ENCODE data around the gene C1QTNF2.

Gene C1QTNF2

DNA sequence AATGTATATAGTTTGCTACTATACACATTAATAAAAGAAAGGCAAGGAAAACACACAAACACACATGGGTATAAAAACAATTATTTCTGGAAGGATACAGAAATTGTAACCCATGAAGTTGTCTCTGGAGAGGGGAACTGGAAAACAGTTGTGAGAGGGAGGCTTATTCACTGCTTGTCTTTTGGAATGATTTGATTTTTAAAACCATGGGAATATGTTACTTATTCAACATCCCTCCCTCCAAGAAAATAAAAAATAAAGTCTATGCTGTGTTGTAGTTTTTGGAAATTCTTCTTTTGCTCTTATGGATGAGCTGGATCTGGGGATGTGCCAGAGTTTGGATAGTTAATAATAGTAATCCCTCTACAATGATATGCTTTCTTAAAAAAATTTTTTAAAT lies 6.0 kb upstream of the C1QTNF2 start:
- H3K4me3 ChIP-seq (ENCODE audit: low read depth, low read length) = no peak overlapping the region
- no peak for DNase-seq (ENCODE audit: low read depth)

GRCh38 chr5:160375701-160376100 lies 5.3 kb upstream of the C1QTNF2 start:
- no peak for DNase-seq (ENCODE audit: low read depth)
- H3K4me3 ChIP-seq (ENCODE audit: low read depth, low read length) = no peak overlapping the region

DNA sequence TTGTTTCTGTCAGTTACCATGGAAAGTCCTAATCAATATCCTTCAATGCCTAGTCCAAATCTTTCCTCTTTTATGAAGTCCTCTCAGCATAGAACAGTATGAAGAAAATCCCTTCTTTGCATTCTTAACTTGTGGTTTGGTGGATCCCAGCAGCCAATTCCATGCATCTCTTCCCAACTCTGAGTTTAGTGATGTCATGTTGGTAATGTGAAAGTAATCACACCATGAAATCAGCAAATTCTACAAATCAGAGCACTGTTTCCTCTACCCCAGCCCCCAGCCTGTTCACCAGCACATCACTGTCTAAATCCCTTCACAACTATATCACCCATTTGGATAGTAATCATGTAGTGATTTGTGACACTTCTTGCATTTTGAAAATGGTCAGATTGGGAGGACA lies 4.7 kb upstream of the C1QTNF2 start:
- no peak overlapping the region for H3K4me3 ChIP-seq (ENCODE audit: low read depth, low read length)
- no peak for DNase-seq (ENCODE audit: low read depth)

GRCh38 chr5:160371294-160371693 lies 868 bp upstream of the C1QTNF2 start:
- DNase-seq (ENCODE audit: low read depth) = no peak
- no peak overlapping the region for H3K4me3 ChIP-seq (ENCODE audit: low read depth, low read length)

DNA sequence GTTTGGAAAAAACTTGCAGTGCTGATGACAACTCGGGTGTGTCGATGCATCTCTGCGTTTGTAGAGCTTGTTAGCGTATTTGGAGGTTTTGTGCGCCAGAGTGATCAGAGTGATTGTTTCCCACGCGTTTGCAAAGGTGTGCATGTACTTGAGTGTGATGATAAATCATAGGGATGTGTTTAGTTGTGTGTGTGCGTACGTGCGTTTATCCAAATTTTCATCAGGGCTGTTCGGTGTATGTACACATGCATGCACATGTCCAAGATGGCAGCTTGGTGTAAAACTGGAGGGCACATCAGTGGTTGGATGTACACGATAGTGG lies 248 bp upstream of the C1QTNF2 start:
- H3K4me3 ChIP-seq (ENCODE audit: low read depth, low read length) = peak overlapping the region; percentile 56
- no peak for DNase-seq (ENCODE audit: low read depth)

DNA sequence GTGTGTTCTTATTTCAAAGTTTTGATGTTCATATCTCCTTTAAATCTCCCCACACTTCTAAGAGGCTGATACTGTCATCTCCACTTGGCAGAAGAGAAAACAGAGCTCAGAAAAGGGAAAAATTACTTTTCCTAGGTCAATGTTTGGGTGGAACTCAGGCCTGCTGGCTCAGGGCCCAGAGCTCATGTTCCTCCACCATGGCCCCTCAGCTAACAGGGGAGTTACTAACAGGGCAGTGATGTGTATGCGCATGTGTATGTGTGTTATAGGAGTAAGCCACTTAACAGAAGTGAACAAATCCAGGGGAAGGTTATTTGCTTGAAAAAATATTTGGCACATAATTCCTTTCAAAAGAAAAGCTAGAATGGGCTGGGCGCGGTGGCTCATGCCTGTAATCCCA lies 2.5 kb downstream of the C1QTNF2 start:
- no peak for DNase-seq (ENCODE audit: low read depth)
- no peak overlapping the region for H3K4me3 ChIP-seq (ENCODE audit: low read depth, low read length)

- H3K4me3 ChIP-seq (ENCODE audit: low read depth, low read length) = no peak overlapping the region
- DNase-seq (ENCODE audit: low read depth) = no peak
These were observed 3.2 kb downstream of the C1QTNF2 start for GRCh38 chr5:160367261-160367660.

DNA sequence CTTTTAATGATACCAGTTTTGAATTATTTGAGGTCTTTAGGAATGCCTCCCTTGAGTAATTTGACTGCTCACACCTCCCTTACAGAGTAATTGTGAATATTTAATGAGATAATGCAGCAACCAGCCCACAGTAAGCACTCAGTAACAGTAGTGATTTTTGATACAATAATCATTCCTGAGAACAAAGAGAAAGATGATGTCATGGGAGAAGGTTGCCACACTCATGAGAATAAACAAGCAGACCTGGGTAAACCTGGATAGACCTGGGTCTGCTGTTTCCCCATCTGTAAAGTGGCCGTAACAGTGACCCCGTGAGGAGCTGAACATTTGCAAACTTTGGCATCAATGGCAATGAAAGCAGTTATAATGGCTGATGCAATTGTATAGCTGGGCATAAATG lies 4.2 kb downstream of the C1QTNF2 start:
- no peak for DNase-seq (ENCODE audit: low read depth)
- H3K4me3 ChIP-seq (ENCODE audit: low read depth, low read length) = no peak overlapping the region

DNA sequence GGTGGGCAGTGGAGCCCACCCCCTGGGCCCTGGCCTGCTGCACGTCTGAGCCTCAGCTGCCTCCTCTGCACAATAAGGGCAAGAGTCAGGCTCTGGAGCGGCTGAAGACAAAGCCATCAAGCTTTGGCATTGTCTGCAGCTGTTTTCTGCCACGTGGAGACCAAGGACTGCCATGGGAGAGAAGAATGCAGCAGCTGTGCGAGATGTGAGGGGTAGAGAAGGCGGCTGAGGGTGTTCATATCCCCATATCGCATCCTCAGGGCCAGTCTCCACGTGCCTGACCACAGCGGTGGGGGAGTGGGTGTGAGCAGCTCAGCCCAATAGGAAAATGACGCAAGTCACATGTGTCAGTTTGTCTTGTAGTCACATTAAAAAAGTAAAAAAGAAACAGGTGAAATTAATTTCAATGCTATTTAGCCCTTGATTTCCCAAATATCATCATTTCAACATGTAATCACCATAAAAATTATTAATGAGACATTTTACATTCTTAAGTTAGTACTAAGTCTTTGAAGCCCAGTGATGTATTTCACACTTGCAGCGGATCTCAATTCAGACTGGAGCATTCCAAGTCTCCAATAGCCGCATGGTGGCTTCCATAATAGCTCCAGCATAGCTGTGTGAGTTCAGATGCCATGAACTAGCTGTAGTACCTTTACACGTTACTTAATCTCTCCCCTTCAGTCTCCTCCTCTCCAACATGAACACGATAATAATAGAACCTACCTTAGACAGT lies 6.6 kb downstream of the C1QTNF2 start:
- no peak for DNase-seq (ENCODE audit: low read depth)
- H3K4me3 ChIP-seq (ENCODE audit: low read depth, low read length) = no peak overlapping the region

GRCh38 chr5:160363211-160363610 lies 7.2 kb downstream of the C1QTNF2 start:
- DNase-seq (ENCODE audit: low read depth) = no peak

DNA sequence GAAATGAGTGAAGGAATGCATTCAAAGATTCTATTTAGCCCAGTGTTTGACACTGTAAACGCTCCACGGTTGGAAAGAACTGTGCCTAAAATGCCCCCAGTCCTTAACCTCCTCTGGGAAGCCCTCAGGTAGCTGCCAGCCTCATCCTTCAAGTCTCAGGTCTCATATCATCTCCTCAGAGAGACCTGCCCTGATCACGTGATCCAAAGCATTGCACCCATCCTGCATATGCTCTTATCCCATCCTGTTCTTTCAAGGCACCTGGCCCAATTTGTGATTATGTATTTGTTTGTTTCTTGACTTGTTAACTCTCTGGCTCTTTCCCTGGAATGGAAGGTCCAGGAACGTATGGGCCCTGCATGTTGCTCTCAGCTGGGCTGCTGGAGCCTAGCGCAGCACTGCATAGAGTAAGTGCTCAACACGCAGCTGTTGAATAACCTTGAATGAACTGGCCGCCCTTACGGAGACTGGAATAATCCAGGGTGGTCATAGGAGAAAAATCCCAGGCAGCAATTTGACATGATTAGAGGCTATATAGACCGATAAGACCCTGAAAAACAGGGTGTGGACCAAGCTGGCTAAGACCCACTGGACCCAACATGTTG lies 8.7 kb downstream of the C1QTNF2 start:
- H3K4me3 ChIP-seq (ENCODE audit: low read depth, low read length) = no peak overlapping the region
- no peak for DNase-seq (ENCODE audit: low read depth)

More at GRCh38 chr5:160363211-160363610, 7.2 kb downstream of the C1QTNF2 start:
- no peak overlapping the region for H3K4me3 ChIP-seq (ENCODE audit: low read depth, low read length)

DNA sequence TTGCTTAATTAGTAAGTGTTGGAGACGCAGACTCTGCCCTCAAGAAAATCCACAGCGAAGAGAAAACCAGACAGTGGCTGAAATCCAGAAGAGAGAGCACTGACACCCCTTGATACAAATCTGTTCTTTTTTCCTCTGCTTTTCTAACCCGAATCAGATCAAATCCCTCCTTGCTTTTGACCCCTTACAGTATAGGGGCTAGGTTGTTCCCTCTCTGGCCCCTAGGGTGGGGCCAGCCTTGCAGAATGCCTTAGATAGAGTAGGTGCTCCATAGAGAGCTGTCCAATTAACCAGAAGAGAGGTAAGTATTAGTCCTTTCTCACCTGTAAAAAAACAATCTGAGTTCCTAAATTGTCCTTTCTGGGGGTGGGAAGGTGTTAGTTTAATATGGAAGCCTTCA lies 10.1 kb downstream of the C1QTNF2 start:
- H3K4me3 ChIP-seq (ENCODE audit: low read depth, low read length) = no peak overlapping the region
- no peak for DNase-seq (ENCODE audit: low read depth)

DNA sequence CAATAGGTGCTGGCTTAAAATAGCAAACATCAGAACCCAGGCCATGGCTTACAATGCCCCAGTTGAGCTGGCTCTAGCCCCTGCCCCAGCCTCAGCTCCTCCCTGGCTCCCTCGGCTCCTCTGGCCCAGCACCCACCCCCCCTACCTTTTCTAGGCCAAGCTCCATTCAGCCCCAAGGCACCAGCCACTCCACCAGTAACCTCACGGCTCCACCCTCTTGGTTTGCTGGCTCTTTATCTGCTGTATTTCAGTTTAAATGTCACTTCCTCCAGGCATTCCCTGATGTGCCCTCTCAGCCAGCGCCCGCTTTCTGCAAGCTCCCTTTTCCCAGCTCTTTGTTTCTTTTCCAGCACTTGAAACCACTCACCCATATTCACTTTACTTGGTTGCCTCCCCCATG lies 10.6 kb downstream of the C1QTNF2 start:
- H3K4me3 ChIP-seq (ENCODE audit: low read depth, low read length) = no peak overlapping the region
- no peak for DNase-seq (ENCODE audit: low read depth)

GRCh38 chr5:160359242-160359641 lies 11.2 kb downstream of the C1QTNF2 start:
- no peak for DNase-seq (ENCODE audit: low read depth)
- no peak overlapping the region for H3K4me3 ChIP-seq (ENCODE audit: low read depth, low read length)

DNA sequence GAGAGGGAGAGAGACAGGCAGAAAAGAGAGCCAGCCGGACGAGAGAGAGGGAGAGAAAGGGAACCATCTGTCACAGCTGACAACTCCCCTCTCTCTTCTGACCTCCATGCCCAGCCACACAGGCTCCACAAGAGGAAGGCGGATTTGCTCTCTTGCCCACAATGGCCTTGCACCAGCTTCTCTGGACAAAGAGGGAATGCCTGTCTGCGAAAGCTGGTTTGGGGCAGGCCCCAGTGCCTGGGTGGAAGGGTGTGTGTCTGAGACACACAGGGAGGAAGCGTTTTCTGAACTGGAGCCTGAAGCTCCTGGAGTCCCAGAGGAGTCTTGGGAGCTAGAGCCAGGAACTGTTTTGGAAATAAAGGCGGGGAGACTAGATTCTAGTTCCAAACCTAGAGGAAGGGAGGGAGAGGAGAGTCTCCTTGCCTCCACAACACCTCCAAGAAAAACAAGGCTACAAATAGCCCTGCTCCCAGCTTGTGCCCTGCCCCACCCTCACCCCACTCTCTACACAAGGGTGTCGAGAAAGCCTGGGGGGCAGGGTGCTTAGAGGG lies 12.5 kb downstream of the C1QTNF2 start:
- no peak overlapping the region for H3K4me3 ChIP-seq (ENCODE audit: low read depth, low read length)

GRCh38 chr5:160357394-160357793 lies 13.0 kb downstream of the C1QTNF2 start:
- no peak for DNase-seq (ENCODE audit: low read depth)
- H3K4me3 ChIP-seq (ENCODE audit: low read depth, low read length) = no peak overlapping the region

More for the DNA sequence above, 12.5 kb downstream of the C1QTNF2 start:
- DNase-seq (ENCODE audit: low read depth) = no peak

- no peak for DNase-seq (ENCODE audit: low read depth)
- no peak overlapping the region for H3K4me3 ChIP-seq (ENCODE audit: low read depth, low read length)
These were observed 13.7 kb downstream of the C1QTNF2 start for GRCh38 chr5:160356550-160357347.

DNA sequence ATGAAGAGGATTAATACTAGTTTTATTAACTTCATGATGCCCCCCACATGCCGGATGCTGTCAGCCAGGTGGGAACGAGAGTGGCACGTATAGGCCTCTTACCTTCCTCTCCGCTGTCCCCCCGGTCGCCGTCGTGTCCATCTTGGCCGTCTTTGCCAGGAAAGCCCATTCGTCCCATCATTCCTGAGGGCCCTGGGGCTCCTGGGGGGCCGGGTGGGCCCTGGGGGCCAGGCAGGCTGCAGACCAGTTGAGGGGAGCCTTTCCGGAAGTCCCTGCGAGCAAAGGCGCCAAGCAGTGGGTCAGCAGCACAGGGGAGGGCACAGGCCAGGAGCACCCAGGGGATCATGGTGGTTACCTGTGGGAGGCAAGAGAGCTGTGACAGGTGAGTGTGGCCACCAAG lies 15.8 kb downstream of the C1QTNF2 start:
- DNase-seq (ENCODE audit: low read depth) = no peak
- no peak overlapping the region for H3K4me3 ChIP-seq (ENCODE audit: low read depth, low read length)

DNA sequence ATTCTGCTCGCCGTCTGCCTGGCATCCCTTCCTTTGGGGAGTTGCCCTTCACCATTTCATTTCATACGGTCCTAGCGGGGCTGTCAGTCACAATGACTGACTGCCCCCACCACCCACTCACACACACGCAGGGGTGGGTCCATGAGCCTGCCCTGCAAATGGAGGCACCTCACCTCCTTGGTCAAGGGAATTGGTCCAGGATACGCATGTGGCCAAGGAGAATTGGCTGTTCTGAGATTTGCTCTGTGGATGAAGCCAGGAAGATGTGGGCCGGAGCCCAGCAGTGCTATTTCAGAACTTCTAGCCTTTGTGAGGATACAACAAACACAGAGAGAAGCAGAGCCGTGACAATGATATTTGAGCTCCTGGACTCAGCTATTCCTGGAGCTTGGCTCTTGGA lies 17.0 kb downstream of the C1QTNF2 start:
- no peak for DNase-seq (ENCODE audit: low read depth)
- H3K4me3 ChIP-seq (ENCODE audit: low read depth, low read length) = no peak overlapping the region

DNA sequence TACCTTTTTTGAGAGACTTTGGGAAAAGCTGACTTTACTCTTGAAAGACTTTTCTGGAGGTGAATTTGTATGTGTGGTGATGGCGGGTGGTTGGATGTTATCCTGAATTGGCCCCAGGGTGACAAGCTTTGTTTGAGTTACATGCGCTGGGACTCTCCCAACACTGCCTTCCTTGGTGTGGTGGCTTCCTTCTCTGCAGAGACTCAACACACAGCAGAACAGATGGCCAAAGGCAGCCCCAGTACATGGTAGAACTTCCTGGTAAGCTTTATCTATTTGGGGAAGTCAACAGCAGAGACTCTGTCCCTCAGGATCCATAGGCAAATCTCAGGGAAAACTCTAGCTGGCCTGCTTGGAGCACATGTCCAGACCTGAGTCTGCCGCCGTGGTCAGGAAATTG lies 18.1 kb downstream of the C1QTNF2 start:
- DNase-seq (ENCODE audit: low read depth) = no peak
- H3K4me3 ChIP-seq (ENCODE audit: low read depth, low read length) = no peak overlapping the region

DNA sequence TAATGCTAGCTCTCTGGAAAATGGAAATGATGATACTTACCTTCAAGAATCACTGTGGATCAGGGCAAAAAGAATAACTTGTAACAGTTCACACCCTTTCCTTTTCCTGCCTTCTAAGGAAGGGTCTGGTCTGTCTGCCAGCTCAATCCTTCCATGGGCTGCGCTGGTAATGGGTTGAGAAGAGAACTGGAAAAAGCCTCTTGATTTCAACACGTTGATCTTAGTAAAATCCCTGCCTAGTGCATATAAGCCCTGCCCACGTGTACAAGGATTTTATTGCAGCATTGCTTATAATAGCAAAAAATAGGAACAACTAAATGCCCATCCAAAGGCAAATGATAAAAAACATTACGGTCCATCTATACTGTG lies 20.5 kb downstream of the C1QTNF2 start:
- DNase-seq (ENCODE audit: low read depth) = no peak
- no peak overlapping the region for H3K4me3 ChIP-seq (ENCODE audit: low read depth, low read length)

Measured in skeletal muscle cell (primary cell).